MM.1S (cell line): Measurements from ENCODE around the gene EGFL7.

Experiments
- DNase-seq: peaks from one replicate; pipeline ENCODE4 v3.0.0-alpha.2; 2015
- H2AFZ ChIP-seq: fragments of 300-600 bp; sonication (generic); 2 replicates; pipeline ENCODE4 v1.6.0; 2016; ENCODE audit warnings: antibody characterized with exemption, low read length
- H3F3A ChIP-seq: fragments of 300-600 bp; sonication (generic); 2 replicates; pipeline ENCODE4 v1.6.1; 2016; ENCODE audit warnings: mild to moderate bottlenecking, antibody characterized with exemption, low read length, moderate library complexity, mixed read lengths; ENCODE audit not compliant: insufficient read depth
- H3K27ac ChIP-seq: fragments of 300-600 bp; sonication (generic); 2 replicates; pipeline ENCODE4 v1.5.1; 2016; ENCODE audit warnings: mild to moderate bottlenecking, low read length
- H3K27me3 ChIP-seq: fragments of 300-600 bp; sonication (generic); replicated peaks from 2 replicates; pipeline ENCODE4 v1.6.0; 2016; ENCODE audit warnings: low read length; ENCODE audit not compliant: insufficient read depth
- H3K36me3 ChIP-seq: fragments of 300-600 bp; sonication (generic); replicated peaks from 2 replicates; pipeline ENCODE4 v1.6.1; 2016; ENCODE audit warnings: mild to moderate bottlenecking, low read length, mixed read lengths; ENCODE audit not compliant: insufficient read depth
- H3K4me1 ChIP-seq: fragments of 300-600 bp; sonication (generic); 2 replicates; pipeline ENCODE4 v1.6.1; 2016; ENCODE audit warnings: low read length, mixed read lengths
- H3K4me2 ChIP-seq: fragments of 300-600 bp; sonication (generic); 2 replicates; pipeline ENCODE4 v1.6.0; 2016; ENCODE audit warnings: low read depth, low read length
- H3K4me3 ChIP-seq: fragments of 300-600 bp; sonication (generic); 2 replicates; pipeline ENCODE4 v1.5.1; 2016; ENCODE audit warnings: low read length, mixed read lengths
- H3K79me2 ChIP-seq: fragments of 300-600 bp; sonication (generic); 2 replicates; pipeline ENCODE4 v1.6.1; 2016; ENCODE audit warnings: mixed run types, low read length, mixed read lengths
- H3K9ac ChIP-seq: fragments of 300-600 bp; sonication (generic); 2 replicates; pipeline ENCODE4 v1.6.1; 2016; ENCODE audit warnings: low read length, mixed read lengths
- H3K9me2 ChIP-seq: fragments of 300-600 bp; sonication (generic); replicated peaks from 2 replicates; pipeline ENCODE4 v1.6.1; 2016; ENCODE audit warnings: mild to moderate bottlenecking, low read length, mixed read lengths; ENCODE audit not compliant: insufficient read depth
- H3K9me3 ChIP-seq: fragments of 300-600 bp; sonication (generic); replicated peaks from 2 replicates; pipeline ENCODE4 v1.6.1; 2016; ENCODE audit warnings: mild to moderate bottlenecking, low read length, mixed read lengths; ENCODE audit not compliant: insufficient read depth
- H4K20me1 ChIP-seq: fragments of 300-600 bp; sonication (generic); 2 replicates; pipeline ENCODE4 v1.6.1; 2016; ENCODE audit warnings: mild to moderate bottlenecking, low read length, moderate library complexity, mixed read lengths; ENCODE audit not compliant: insufficient read depth
- CTCF ChIP-seq: fragments of 300-600 bp; sonication (generic); IDR thresholded peaks from 2 replicates; pipeline ENCODE4 v1.5.1; 2016; ENCODE audit warnings: antibody characterized with exemption, low read length, mixed read lengths
- EZH2 ChIP-seq: fragments of 300-600 bp; sonication (generic); optimal IDR thresholded peaks from 2 replicates; pipeline ENCODE3; 2017; ENCODE audit warnings: low read depth, mild to moderate bottlenecking, antibody characterized with exemption, low read length, mixed read lengths
- EZH2phosphoT487 ChIP-seq: fragments of 300-600 bp; sonication (generic); IDR thresholded peaks from 2 replicates; pipeline ENCODE4 v1.6.1; 2018; ENCODE audit warnings: antibody characterized with exemption, low read length

EGFL7 gene

GRCh38 chr9:136666372-136667213 is 3.9 kb downstream of the EGFL7 start:
- Histone ChIP-seq H3K4me2 (no peak overlapping the region), H3K4me1 (no peaks in the 10 kb centered on the region), H3F3A (no peaks in the 10 kb centered on the region), H3K27me3 (peaks cover 87% of the 10 kb centered on the region), H3K27ac (no peak overlapping the region), H3K36me3 (no peaks in the 10 kb centered on the region), H3K9me3 (no peaks in the 10 kb centered on the region), H3K9ac (no peak overlapping the region), H3K9me2 (no peaks in the 10 kb centered on the region), H3K79me2 (no peaks in the 10 kb centered on the region), H4K20me1 (no peaks in the 10 kb centered on the region), H2AFZ (no peak overlapping the region), H3K4me3 (no peak overlapping the region)
- TF ChIP-seq CTCF: no peak
- TF ChIP-seq EZH2phosphoT487: no peak
- TF ChIP-seq EZH2: no peak
- DNase-seq: no peak

GRCh38 chr9:136667214-136667939 is 4.7 kb downstream of the EGFL7 start:
- Histone ChIP-seq H3K9me3 (no peaks in the 10 kb centered on the region), H4K20me1 (no peaks in the 10 kb centered on the region), H3F3A (no peaks in the 10 kb centered on the region), H3K9me2 (no peaks in the 10 kb centered on the region), H3K79me2 (no peaks in the 10 kb centered on the region), H3K4me3 (no peak overlapping the region), H3K4me1 (no peaks in the 10 kb centered on the region), H3K27me3 (peaks cover 89% of the 10 kb centered on the region), H3K9ac (no peak overlapping the region), H3K4me2 (no peak overlapping the region), H3K27ac (no peak overlapping the region), H3K36me3 (no peaks in the 10 kb centered on the region), H2AFZ (no peak overlapping the region)
- TF ChIP-seq CTCF: no peak
- TF ChIP-seq EZH2: no peak
- TF ChIP-seq EZH2phosphoT487: no peak
- no peak for DNase-seq

- H2AFZ ChIP-seq: no peak overlapping the region
- H3K27me3 ChIP-seq: peaks cover 89% of the 10 kb centered on the region
- no peaks in the 10 kb centered on the region for H3F3A ChIP-seq
- no peaks in the 10 kb centered on the region for H3K36me3 ChIP-seq
- no peak overlapping the region for H3K27ac ChIP-seq
- TF ChIP-seq EZH2phosphoT487 (no peak), EZH2 (no peak), CTCF (no peak)
- H3K4me2 ChIP-seq: no peak overlapping the region
- DNase-seq: no peak
- H3K9me3 ChIP-seq: no peaks in the 10 kb centered on the region
- H3K4me3 ChIP-seq: no peak overlapping the region
- no peak overlapping the region for H3K9ac ChIP-seq
- H3K4me1 ChIP-seq: no peaks in the 10 kb centered on the region
- H3K9me2 ChIP-seq: no peaks in the 10 kb centered on the region
- H4K20me1 ChIP-seq: no peaks in the 10 kb centered on the region
- H3K79me2 ChIP-seq: no peaks in the 10 kb centered on the region
Measured at GRCh38 chr9:136667940-136668760, 5.4 kb downstream of the EGFL7 start.
